Ascending aorta (tissue), 2 donors: ENCODE results near the gene ADGRL3. TPM values are rescaled to one million over a fixed set of nuclear protein-coding genes. Genes with fewer than 3 reads are reported as not detected.

Source experiments
- DNase-seq, 2 donors: peaks; one replicate each; pipeline ENCODE4 v3.0.0-alpha.2; 2019; ENCODE audit warnings: low spot score in 2 of 2
- H3K27ac ChIP-seq, 2 donors: fragments of 200-600 bp; sonication (generic); one replicate each; pipeline ENCODE4 v1.5.1; 2016 to 2017; ENCODE audit warnings: mild to moderate bottlenecking in 1 of 2
- H3K27me3 ChIP-seq: fragments of 200-600 bp; sonication (generic); one replicate; pipeline ENCODE4 v1.5.1; 2017
- H3K36me3 ChIP-seq, 2 donors: fragments of 200-600 bp; sonication (generic); one replicate each; pipeline ENCODE4 v1.5.1; 2016
- H3K4me1 ChIP-seq, 2 donors: fragments of 200-600 bp; sonication (generic); one replicate each; pipeline ENCODE4 v1.5.1; 2016 to 2017; ENCODE audit warnings: mild to moderate bottlenecking in 1 of 2
- H3K4me3 ChIP-seq, 2 donors: fragments of 200-600 bp; sonication (generic); one replicate each; pipeline ENCODE4 v1.5.1; 2016 to 2017; ENCODE audit warnings: mild to moderate bottlenecking in 1 of 2
- H3K9me3 ChIP-seq, 2 donors: fragments of 200-600 bp; sonication (generic); one replicate each; pipeline ENCODE4 v1.5.1; 2016
- CTCF ChIP-seq, 3 experiments: fragments of 200-600 bp in 2 of 3; fragments of 450-650 bp in 1 of 3; sonication (generic) in 2 of 3; IDR thresholded peaks; one replicate each; pipeline ENCODE4 v1.5.1; 2016 to 2019; ENCODE audit warnings: antibody characterized with exemption in 3 of 3, mild to moderate bottlenecking in 1 of 3, moderate library complexity in 1 of 3
- intact Hi-C: fragments of 100-400 bp; cut with DNase I; formaldehyde crosslinking; loops from one replicate; pipeline ENCODE4 v1.15.1; 2023
- total RNA-seq: library from RNA; depleted of rRNA; stranded (reverse); fragments of >200 nt; gene quantifications from one replicate; pipeline ENCODE4 v1.1.0, GENCODE V29; 2016

Gene ADGRL3
- total RNA-seq, 1 donor from 2014 or later = 22.2 TPM

DNA sequence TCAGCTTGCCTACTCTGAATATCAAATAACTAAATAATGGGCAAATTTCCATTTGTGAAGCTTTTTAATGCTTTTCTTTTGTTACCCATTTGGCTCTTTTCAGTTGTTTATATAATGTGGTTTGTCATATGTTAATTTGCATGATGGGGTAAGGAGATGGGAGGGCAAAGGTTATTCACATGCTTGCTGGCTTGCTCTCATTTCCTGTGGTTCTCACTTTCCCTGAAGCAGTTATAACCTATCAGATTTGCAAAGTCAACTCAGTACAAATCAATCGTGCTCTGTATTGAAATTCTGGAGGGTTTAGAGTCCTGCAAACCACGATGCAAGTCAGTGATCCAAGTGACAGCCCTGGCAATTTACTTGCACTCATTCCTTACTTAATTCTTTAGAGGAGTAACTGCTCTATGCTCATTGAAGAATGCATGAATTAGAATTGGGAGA, 711.2 kb downstream of the ADGRL3 start:
- Histone ChIP-seq H3K4me3 (no peak overlapping the region), H3K4me1 (no peaks in the 10 kb centered on the region), H3K9me3 (no peaks in the 10 kb centered on the region), H3K27ac (no peak overlapping the region), H3K27me3 (no peaks in the 10 kb centered on the region), H3K36me3 (no peaks in the 10 kb centered on the region)
- intact Hi-C loops = no loop called here
- DNase-seq = no peak
- no peak for TF ChIP-seq CTCF (IDR thresholded peaks at IDR 0.05)

DNA sequence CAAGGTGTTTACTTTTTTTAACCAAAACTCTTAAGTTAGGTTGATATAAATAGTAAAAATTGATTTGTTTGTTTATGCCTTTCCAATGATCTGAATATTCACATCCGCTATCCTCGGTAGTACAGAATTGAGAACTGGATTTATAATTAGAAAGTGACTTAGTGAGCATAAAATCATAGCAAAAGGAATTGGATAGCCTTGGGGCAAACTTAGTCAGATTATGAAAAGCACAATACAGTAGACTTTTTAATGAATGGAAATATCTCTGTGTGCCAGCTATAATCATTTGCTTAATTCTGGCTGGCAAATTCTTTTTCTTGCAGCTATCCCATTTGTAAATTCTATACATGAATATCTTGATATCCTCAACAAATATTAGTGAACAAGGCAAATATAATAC, 713.5 kb downstream of the ADGRL3 start:
- no peaks in the 10 kb centered on the region for H3K36me3 ChIP-seq
- H3K9me3 ChIP-seq = no peaks in the 10 kb centered on the region
- H3K27me3 ChIP-seq = no peaks in the 10 kb centered on the region
- H3K4me3 ChIP-seq = no peak overlapping the region
- H3K27ac ChIP-seq = no peak overlapping the region
- TF ChIP-seq CTCF (IDR thresholded peaks at IDR 0.05) = no peak
- DNase-seq = no peak
- intact Hi-C loops = no loop called here
- H3K4me1 ChIP-seq = no peaks in the 10 kb centered on the region

GRCh38 chr4:61915501-61915900, 715.4 kb downstream of the ADGRL3 start:
- intact Hi-C loops = no loop called here
- no peaks in the 10 kb centered on the region for H3K27me3 ChIP-seq
- H3K9me3 ChIP-seq = no peaks in the 10 kb centered on the region
- H3K4me3 ChIP-seq = no peak overlapping the region
- no peak overlapping the region for H3K27ac ChIP-seq
- no peaks in the 10 kb centered on the region for H3K4me1 ChIP-seq
- no peak for DNase-seq
- no peak for TF ChIP-seq CTCF (IDR thresholded peaks at IDR 0.05)
- no peaks in the 10 kb centered on the region for H3K36me3 ChIP-seq

DNA sequence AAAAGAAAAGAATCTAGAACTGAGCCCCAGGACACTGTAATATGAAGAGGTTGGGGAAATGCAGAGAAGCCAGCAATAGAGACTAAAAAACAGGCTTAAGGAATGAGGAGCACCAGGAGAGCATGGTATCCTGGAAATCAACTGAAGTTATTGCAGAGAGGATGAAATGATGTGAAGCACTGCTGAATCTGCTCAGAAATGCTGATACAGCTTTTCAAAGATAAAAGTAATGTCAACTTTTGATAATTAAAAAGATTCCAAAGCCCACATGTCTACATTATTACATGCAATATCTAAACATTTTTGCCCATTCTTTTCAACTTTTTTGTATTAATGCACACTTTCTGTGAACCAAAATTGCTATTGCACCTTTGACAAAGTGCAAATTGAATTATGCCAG, 718.4 kb downstream of the ADGRL3 start:
- no peaks in the 10 kb centered on the region for H3K36me3 ChIP-seq
- H3K27ac ChIP-seq = no peak overlapping the region
- H3K4me3 ChIP-seq = no peak overlapping the region
- no peaks in the 10 kb centered on the region for H3K9me3 ChIP-seq
- TF ChIP-seq CTCF (IDR thresholded peaks at IDR 0.05) = no peak
- no peaks in the 10 kb centered on the region for H3K27me3 ChIP-seq
- intact Hi-C loops = no loop called here
- no peaks in the 10 kb centered on the region for H3K4me1 ChIP-seq
- no peak for DNase-seq

GRCh38 chr4:61918987-61919386, 718.9 kb downstream of the ADGRL3 start:
- Histone ChIP-seq H3K27me3 (no peaks in the 10 kb centered on the region), H3K4me1 (no peaks in the 10 kb centered on the region), H3K9me3 (no peaks in the 10 kb centered on the region), H3K36me3 (no peaks in the 10 kb centered on the region), H3K27ac (no peak overlapping the region), H3K4me3 (no peak overlapping the region)
- DNase-seq = no peak
- TF ChIP-seq CTCF (IDR thresholded peaks at IDR 0.05) = no peak
- intact Hi-C loops = no loop called here

GRCh38 chr4:61919561-61919960, 719.4 kb downstream of the ADGRL3 start:
- H3K4me3 ChIP-seq = no peak overlapping the region
- intact Hi-C loops = no loop called here
- no peaks in the 10 kb centered on the region for H3K27me3 ChIP-seq
- H3K27ac ChIP-seq = no peak overlapping the region
- no peaks in the 10 kb centered on the region for H3K9me3 ChIP-seq
- H3K4me1 ChIP-seq = no peaks in the 10 kb centered on the region
- no peak for TF ChIP-seq CTCF (IDR thresholded peaks at IDR 0.05)
- DNase-seq = no peak
- no peaks in the 10 kb centered on the region for H3K36me3 ChIP-seq
